ENCODE data around the gene ACTA2. TPM values are rescaled to one million over a fixed set of nuclear protein-coding genes. Genes with fewer than 3 reads are reported as not detected.

The ACTA2 gene
- total RNA-seq, 3 donors from 2014 or later, result 87.9 to 1,054 (median 1,036) TPM

- TF ChIP-seq POLR2AphosphoS5 (IDR thresholded peaks at IDR 0.05) (no peak), POLR2A (IDR thresholded peaks at IDR 0.05) (no peak)
- TF ChIP-seq, protein P1, sequence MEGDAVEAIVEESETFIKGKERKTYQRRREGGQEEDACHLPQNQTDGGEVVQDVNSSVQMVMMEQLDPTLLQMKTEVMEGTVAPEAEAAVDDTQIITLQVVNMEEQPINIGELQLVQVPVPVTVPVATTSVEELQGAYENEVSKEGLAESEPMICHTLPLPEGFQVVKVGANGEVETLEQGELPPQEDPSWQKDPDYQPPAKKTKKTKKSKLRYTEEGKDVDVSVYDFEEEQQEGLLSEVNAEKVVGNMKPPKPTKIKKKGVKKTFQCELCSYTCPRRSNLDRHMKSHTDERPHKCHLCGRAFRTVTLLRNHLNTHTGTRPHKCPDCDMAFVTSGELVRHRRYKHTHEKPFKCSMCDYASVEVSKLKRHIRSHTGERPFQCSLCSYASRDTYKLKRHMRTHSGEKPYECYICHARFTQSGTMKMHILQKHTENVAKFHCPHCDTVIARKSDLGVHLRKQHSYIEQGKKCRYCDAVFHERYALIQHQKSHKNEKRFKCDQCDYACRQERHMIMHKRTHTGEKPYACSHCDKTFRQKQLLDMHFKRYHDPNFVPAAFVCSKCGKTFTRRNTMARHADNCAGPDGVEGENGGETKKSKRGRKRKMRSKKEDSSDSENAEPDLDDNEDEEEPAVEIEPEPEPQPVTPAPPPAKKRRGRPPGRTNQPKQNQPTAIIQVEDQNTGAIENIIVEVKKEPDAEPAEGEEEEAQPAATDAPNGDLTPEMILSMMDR (IDR thresholded peaks at IDR 0.05), result no peak
- no peaks in the 10 kb centered on the region for H3K27me3 ChIP-seq
- peak overlapping the region in 1 of 2 donors; percentile 28 for H3K27ac ChIP-seq
- no peaks in the 10 kb centered on the region for H3K36me3 ChIP-seq
- no peaks in the 10 kb centered on the region for H3K9me3 ChIP-seq
- no peak overlapping the region for H3K4me3 ChIP-seq
- intact Hi-C loops (cut with DNase I; ENCODE audit: low total_unique reads), result loop anchor here (2.0 kb wide), 1 partner anchor 59 kb away; no protein-coding TSS in a partner anchor
- no peaks in the 10 kb centered on the region for H3K4me1 ChIP-seq
- DNase-seq (ENCODE audit: low spot score in 2 of 2), result no peak
Observed at GRCh38 chr10:88913788-88914187, 38.8 kb downstream of the ACTA2 start.

- Histone ChIP-seq H3K9me3 (no peaks in the 10 kb centered on the region), H3K4me1 (no peaks in the 10 kb centered on the region), H3K27me3 (no peaks in the 10 kb centered on the region), H3K4me3 (peak overlapping the region in 1 of 3 donors; percentile 26), H3K27ac (peak overlapping the region; percentile 14 to 28), H3K36me3 (no peaks in the 10 kb centered on the region)
- TF ChIP-seq POLR2AphosphoS5 (IDR thresholded peaks at IDR 0.05), result no peak
- TF ChIP-seq POLR2A (IDR thresholded peaks at IDR 0.05), result no peak
- TF ChIP-seq, protein P1 (IDR thresholded peaks at IDR 0.05), result no peak
- intact Hi-C loops (cut with DNase I; ENCODE audit: low total_unique reads), result loop anchor here (2.0 kb wide), 1 partner anchor 58 kb away; no protein-coding TSS in a partner anchor
- DNase-seq (ENCODE audit: low spot score in 2 of 2), result no peak
Observed at GRCh38 chr10:88913127-88913526, 39.4 kb downstream of the ACTA2 start.

GRCh38 chr10:88911851-88912250 lies 40.7 kb downstream of the ACTA2 start:
- no peak overlapping the region for H3K27ac ChIP-seq
- no peaks in the 10 kb centered on the region for H3K36me3 ChIP-seq
- DNase-seq (ENCODE audit: low spot score in 2 of 2), result no peak
- intact Hi-C loops (cut with DNase I; ENCODE audit: low total_unique reads), result loop anchor here (2.0 kb wide), 1 partner anchor 57 kb away; no protein-coding TSS in a partner anchor
- H3K4me3 ChIP-seq, result no peak overlapping the region
- no peaks in the 10 kb centered on the region for H3K9me3 ChIP-seq
- no peaks in the 10 kb centered on the region for H3K4me1 ChIP-seq
- no peaks in the 10 kb centered on the region for H3K27me3 ChIP-seq
- TF ChIP-seq, protein P1 (IDR thresholded peaks at IDR 0.05), result no peak
- TF ChIP-seq POLR2AphosphoS5 (IDR thresholded peaks at IDR 0.05), result no peak
- no peak for TF ChIP-seq POLR2A (IDR thresholded peaks at IDR 0.05)

DNA sequence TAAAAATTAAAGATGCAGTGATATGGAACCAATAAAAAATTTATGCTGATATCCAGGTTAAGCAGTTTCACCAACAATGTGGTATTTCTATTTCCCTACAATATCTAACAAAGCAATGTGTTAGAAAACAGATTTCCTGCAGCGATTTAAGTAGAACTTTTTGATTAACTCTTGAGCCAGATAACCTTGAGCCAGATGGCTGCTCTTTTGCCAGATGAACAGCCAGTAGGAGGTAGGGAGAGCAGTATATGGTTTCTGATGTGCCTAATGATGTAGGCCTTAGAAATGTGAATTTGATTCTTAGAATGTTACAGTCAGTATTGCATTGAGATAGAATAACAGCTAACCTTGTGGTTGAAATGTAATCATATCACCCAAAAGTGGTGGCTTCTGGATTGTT lies 41.5 kb downstream of the ACTA2 start:
- TF ChIP-seq, protein P1 (IDR thresholded peaks at IDR 0.05), result no peak
- TF ChIP-seq POLR2AphosphoS5 (IDR thresholded peaks at IDR 0.05) (no peak), POLR2A (IDR thresholded peaks at IDR 0.05) (no peak)
- DNase-seq (ENCODE audit: low spot score in 2 of 2), result no peak
- H3K36me3 ChIP-seq, result no peaks in the 10 kb centered on the region
- no peak overlapping the region for H3K4me3 ChIP-seq
- H3K27ac ChIP-seq, result no peak overlapping the region
- no peaks in the 10 kb centered on the region for H3K4me1 ChIP-seq
- H3K27me3 ChIP-seq, result no peaks in the 10 kb centered on the region
- intact Hi-C loops (cut with DNase I; ENCODE audit: low total_unique reads), result no loop called here
- H3K9me3 ChIP-seq, result no peaks in the 10 kb centered on the region

DNA sequence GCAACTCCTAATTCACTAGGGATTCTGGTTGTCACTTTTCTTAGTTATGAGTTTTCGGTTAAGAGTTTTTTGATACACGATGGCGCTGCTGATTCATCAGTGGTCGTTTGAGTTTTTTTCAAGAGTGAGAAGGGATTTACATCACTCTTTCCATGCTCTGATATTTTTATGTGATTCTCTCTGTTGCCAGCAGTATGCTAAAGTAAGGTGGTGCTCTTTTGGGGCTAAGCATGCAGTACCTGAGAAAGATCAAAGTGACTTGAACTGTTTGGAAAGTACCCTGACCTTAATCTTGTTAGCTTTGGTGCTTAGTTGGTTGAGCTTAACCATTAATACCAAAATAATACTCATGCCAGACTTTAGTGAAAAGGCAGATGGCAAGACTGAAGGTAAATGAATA lies 44.4 kb downstream of the ACTA2 start:
- Histone ChIP-seq H3K27ac (no peak overlapping the region), H3K36me3 (no peaks in the 10 kb centered on the region), H3K9me3 (no peaks in the 10 kb centered on the region), H3K27me3 (no peaks in the 10 kb centered on the region), H3K4me3 (no peak overlapping the region), H3K4me1 (no peaks in the 10 kb centered on the region)
- intact Hi-C loops (cut with DNase I; ENCODE audit: low total_unique reads), result no loop called here
- no peak for DNase-seq (ENCODE audit: low spot score in 2 of 2)
- TF ChIP-seq, protein P1 (IDR thresholded peaks at IDR 0.05), result no peak
- TF ChIP-seq POLR2AphosphoS5 (IDR thresholded peaks at IDR 0.05) (no peak), POLR2A (IDR thresholded peaks at IDR 0.05) (no peak)
